Measurements from ENCODE around the gene CFAP410.

CFAP410 gene

DNA sequence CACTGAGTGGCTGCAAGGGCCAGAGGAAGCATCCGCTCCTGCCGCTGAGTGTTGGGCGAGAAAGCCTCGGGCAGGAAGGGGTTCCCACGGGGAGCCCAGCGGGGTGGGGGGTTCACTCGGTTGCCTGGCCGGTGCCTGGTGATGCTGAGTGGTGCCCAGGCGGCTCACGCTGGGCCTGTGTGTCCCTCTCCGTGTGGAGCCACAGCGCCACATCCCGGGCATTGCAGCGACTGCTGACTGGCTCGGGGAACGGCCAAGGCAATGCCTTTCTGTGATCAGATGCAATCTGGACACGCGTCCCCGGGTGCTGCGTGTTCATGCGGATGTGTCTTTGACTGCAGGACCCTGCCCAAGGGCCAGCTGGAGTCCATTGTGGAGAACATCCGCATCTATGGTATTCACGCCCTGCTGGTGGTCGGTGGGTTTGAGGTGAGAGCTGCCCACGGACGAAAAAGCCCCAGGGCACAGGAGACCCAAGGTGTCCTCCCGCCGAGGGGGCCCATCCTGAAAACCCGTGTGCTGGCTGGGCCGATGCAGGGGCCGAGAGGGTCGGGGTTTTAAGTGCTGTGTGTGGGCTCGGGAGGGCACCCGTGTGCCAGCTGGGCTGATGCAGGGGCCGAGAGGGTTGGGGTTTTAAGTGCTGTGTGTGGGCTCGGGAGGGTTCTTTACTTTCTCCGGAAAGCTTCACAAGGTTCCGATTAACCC lies 16.4 kb downstream of the CFAP410 start:
- H3K4me3 ChIP-seq = no peak overlapping the region
- no peak overlapping the region for H3K27ac ChIP-seq

DNA sequence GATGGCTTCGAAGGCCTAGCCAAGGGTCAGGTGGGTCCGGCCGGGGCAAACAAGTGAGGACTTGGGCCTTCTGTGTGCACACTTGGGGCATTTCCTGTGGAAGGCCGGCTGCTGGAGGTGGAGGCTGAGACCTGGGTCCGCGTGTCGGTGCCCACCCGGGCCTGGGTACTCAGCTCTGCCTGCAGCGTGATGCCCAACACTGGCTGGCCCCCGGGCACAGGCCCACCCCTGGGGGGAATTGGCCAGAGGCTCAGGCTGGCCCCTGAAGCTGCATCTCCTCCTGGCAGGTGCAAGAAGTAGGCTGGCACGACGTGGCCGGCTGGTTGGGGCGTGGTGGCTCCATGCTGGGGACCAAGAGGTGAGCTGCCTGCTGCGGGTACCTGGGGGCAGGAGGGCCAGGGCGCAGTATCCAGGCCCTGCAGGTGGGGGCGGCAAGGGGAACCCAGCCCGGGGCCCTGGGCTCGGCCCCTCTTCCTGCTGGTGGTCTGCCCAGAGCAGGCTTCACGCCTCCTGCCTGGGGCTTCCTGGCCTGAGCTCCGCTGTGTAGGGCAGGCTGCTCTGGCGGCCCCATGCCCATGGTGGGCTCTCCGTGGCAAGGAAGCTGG lies 17.2 kb downstream of the CFAP410 start:
- no peak overlapping the region for H3K27ac ChIP-seq
- H3K4me3 ChIP-seq = no peak overlapping the region

DNA sequence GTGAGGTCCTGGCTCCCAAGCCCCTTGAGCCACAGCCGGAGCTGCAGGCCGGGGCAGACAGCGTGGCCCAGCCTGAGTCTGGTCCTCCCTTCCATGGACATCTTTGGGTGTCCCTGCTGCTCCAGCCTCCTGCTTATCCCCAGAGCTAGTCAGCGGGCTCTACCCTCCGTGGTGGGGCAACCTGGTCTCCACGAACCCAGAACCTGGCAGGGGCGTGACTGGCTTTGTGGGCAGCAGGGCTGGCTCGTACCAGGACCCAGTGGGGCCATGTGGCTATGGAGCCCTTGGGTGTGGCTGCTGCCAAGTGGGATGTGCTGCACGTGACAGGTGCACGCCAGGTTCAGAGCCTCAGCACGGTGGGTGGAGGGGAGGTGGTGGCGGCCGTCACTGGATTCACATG lies 18.3 kb downstream of the CFAP410 start:
- H3K4me3 ChIP-seq = no peak overlapping the region
- no peak overlapping the region for H3K27ac ChIP-seq

DNA sequence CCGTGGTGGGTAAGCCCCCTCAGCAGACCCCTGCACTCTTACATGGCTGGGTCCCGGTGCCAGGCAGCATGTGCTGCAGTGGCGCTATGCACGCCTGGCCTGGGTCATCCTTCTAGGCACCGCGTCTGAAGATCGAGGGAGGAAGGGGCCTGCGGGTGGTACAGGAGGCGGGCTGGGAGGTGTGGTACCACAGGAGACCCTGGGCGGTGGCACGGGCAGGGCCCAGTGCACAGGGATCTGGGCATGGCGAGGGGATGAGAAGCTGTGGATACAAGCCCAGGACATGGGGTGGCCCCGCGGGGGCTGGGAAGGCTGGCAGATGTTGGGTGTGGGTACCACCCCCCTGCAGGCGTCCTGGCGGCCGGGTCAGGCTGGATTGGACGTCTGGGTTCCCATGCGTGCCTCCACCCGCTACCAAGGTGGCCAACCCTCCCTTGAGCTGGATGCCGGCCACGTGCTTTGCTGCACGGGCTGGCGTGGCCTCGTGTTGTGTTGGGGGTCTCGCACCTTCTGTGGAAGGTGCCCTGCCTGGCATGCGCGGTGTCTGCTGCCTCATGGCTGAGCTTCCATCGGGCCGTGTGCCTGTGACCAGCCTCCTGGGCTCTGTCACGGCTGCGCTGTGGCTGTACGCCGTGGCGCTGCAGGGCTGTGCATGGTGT lies 19.7 kb downstream of the CFAP410 start:
- Histone ChIP-seq H3K27ac (no peak overlapping the region), H3K4me3 (no peak overlapping the region)

DNA sequence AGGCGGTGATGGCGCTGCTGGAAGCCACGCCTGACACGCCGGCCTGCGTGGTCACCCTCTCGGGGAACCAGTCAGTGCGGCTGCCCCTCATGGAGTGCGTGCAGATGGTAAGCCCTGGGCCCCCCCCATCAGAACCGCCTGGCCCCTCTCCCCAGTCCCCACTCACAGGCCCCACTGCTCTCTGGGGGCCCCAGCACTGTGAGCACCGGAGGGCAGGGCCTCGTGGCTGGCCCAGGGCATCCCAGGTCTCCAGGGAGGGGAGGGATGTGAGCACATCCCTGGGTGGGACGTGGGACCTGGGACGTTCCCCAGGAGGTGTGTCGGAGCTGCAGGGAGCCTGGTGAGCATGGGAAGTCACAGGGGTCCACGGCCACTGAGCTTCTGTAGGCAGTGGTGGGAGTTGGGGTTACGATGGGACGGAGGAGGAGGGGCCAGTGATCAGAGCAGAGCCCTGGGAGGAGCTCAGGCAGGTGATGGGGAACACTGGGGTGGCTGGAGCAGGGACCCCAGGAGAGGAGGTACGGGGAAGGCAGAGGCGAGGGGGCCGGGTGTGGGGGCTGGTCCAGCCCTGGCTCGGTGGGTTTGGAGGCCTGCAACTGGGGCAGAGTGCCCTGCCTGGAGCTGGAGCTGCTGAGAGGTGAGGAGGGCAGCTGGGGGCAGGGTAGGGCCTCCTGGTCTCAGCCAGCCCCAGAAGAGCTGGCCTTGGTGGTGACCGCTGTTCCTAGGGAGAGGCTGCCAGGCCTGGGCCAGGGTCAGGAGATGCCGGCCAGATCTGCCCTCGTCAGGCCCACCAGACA lies 20.5 kb downstream of the CFAP410 start:
- no peak overlapping the region for H3K4me3 ChIP-seq
- no peak overlapping the region for H3K27ac ChIP-seq

DNA sequence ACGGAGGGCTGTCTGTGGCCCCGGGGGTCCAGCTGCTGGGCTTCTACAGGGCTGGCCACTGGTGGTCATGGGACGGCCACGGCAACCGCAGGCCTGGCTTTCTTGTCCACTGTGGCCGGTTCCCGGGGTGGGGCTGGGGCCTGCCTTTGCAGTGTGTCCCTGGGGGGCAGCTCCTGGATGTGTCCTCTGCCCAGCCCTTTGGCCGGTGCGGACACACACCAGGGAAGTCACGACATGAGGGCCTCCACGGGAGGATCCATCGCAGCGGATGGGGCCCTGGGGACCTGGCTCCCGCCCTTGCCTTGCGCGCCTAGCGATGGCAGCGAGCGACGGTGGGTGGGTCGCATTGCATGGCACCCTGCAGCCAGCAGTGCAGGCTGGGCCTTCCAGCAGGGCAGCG lies 21.3 kb downstream of the CFAP410 start:
- no peak overlapping the region for H3K27ac ChIP-seq
- no peak overlapping the region for H3K4me3 ChIP-seq

DNA sequence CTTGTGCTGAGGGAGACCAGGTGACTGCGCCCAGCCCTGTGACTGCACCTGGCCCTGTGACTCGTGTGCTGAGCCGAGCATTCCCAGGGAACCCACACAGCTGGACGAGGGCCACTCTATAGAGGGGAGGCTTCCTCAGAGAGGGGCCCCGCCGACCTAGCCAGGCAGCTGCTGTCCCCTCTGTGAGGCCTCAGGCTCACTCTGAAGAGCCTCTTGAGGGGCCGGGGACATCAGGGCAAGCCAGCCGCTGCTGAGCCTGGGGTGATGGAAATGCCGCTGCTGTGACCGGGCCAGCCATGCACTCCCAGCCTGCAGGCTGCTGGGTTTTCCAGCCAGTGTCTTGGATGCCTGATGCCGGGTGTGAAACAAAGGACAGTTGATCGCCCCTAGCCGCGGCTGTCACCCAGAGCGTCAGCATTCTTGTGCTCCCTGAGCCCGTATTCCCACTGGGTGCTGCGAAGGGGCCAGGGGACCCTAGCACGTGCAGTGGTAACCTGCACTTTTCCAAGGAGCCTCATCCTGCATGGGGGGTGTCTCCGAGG lies 21.9 kb downstream of the CFAP410 start:
- no peak overlapping the region for H3K27ac ChIP-seq
- H3K4me3 ChIP-seq = no peak overlapping the region

DNA sequence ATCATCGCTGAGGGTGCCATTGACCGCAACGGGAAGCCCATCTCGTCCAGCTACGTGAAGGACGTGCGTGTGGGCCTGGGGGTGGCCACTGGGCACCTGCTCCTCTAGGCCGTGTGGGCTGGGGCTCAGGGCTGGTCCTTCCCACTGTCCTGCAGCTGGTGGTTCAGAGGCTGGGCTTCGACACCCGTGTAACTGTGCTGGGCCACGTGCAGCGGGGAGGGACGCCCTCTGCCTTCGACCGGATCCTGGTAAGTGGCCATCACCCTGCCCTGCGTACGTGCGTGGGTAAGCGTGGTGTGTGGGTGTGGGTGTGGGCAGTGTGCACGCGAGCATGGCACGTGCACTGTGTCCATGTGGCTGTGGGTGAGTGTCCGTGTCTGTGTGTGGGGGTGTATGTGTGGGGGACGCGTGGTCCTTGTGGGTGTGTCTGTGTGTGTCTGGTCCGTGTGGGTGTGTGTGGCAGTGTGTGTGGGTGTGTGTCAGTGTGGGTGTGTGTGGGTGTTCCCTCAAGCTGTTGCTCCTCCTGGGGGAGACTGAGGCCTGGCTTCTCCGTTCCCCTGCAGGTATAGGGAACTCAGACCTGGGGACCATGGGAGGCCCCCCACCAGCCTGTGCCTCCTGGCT lies 22.8 kb downstream of the CFAP410 start:
- no peak overlapping the region for H3K27ac ChIP-seq
- no peak overlapping the region for H3K4me3 ChIP-seq

DNA sequence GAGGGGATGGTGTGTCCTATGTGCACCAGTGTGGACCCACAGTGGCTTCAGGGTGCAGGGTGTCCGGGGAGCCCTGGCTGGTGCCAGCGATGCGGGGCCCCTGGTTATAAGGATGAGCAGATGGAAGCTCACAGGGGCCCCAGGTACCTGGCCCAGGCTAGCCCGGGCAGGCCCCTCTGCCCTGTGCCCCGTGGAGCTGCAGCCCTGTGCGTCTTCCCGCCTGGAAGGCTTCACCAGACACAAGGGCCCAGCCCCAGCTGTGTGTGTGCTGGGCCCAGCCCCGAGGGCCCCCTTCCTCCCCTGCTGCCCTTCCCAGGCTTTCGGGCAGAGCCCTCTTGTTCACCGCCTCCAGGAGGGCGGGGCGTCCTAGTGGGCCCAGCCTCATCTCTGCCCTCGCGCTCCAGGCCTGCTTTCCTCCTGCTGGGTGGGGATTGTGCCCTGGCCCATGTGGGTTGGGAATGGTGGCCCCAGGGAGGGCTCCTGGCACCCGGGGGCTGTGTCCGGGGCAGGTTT lies 23.4 kb downstream of the CFAP410 start:
- Histone ChIP-seq H3K4me3 (no peak overlapping the region), H3K27ac (no peak overlapping the region)

DNA sequence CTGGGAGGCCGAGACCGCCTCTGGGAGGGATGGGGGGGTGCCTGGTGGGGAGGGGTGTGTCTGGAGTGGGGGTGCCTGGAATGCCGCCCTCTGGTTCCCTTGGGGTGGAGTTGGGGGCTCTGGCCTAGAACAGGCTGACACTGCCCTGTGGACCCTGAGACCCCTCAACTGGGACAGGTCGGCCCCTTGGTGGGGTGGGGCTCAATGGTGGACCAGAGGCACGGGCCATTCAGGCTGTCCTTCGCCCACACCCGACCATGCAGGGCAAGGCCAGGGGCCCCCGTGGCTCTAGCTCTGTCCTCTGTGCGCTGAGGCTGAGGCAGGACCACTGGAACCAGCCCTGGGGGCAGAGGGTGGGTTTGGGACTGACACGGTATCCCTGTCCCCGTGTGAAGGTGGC lies 24.6 kb downstream of the CFAP410 start:
- Histone ChIP-seq H3K27ac (no peak overlapping the region), H3K4me3 (no peak overlapping the region)

DNA sequence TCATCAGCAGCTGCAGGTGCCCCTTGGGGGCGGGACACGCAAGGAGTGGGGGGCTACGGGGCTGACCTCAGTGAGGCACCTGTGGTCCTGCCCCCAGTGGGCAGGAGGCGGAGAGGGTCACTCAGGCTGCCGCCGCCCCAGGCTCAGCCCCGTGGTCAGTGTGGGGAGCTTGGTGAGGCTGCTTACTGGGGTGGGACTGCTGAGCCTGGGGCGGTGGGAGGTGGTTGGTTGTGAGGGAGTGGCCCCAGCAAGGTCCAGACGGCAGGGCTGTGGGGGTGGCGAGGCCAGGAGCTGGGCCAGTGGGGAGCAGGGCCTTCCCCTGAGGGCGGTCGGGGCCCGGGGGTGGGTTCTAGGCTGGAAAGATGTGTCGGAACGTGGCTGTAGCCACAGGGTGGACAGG lies 25.1 kb downstream of the CFAP410 start:
- Histone ChIP-seq H3K27ac (no peak overlapping the region), H3K4me3 (no peak overlapping the region)

DNA sequence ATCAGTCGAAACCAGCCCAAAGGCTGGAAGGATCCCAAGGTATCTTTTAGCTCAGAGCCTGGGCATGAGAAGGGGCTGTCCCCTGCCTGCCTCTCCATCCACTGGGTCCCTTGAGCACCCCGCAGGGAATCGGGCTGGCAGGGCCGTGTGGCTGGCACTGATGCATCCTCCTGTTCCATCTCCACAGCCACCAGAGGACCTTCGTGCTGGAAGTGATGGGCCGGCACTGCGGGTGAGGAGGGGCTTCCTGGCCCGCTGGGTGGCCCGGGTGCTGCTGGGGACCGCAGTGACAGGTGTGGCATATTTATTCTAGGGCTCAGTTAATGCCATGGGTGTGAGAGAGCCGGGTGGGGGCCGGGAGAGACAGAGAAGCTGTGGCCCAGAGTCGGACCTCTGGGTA lies 25.7 kb downstream of the CFAP410 start:
- H3K27ac ChIP-seq = no peak overlapping the region
- no peak overlapping the region for H3K4me3 ChIP-seq

DNA sequence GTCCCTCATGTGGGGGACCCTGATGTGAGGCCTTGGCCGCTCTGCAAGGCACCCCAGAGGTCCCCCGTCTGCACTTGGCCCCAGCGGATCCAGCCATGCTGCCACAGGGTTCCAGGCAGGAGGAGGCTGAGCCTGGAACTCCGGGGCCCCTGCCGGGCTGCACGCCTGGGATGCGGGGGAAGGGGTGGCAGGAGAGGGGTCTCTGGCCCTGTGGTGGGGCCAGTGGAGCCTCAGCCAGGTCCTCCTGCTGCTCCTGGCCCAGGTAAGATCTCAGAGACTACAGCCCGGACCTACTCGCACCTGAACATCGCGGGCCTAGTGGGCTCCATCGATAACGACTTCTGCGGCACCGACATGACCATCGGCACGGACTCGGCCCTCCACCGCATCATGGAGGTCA lies 26.5 kb downstream of the CFAP410 start:
- no peak overlapping the region for H3K27ac ChIP-seq
- no peak overlapping the region for H3K4me3 ChIP-seq

DNA sequence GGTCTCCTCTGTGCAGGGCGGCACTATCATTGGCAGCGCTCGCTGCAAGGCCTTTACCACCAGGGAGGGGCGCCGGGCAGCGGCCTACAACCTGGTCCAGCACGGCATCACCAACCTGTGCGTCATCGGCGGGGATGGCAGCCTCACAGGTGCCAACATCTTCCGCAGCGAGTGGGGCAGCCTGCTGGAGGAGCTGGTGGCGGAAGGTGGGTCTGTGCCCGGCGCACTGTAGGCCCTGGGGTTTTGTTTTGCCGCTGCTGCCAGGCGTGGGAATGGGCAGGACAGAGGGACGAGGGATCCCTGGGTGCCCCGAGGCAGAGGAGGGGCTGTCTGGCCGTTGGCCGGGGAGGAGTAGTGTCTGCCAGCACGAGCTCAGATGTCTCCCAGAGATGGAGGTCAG lies 27.1 kb downstream of the CFAP410 start:
- Histone ChIP-seq H3K4me3 (no peak overlapping the region), H3K27ac (no peak overlapping the region)

DNA sequence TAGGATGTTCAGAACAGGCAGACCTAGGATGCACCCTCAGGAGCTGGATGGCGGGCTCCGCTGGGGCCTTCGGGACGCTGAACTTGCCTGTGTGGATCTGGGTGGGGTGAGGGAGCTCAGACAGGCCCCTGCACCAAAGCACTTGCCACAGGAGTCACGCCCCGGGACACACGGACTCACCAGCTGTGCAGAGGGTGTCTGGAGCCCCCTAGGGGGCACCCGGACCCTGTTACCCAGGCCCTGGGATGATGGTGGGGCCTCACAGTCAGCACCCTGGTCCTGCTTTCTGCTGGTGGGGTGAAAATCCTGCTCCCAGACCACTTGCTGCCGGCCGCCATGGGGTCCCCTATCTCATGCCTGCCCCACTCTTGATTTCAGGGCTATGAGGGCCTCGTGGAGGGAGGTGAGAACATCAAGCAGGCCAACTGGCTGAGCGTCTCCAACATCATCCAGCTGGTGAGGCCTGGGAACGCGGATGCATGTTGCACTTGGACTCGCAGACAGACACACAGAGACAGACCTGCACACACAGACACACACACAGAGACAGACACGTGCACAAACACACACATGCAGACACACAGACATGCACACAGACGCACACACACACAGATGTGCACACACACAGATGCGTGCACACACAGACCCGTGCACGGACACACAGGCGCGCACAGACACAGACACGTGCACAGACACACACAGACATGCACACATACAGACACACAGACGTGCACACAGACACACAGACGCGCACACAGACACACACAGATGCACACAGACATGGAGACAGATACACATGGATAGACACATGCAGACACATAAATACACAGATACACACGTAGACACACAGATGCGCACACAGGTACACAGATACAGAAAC lies 28.3 kb downstream of the CFAP410 start:
- Histone ChIP-seq H3K4me3 (no peak overlapping the region), H3K27ac (no peak overlapping the region)

DNA sequence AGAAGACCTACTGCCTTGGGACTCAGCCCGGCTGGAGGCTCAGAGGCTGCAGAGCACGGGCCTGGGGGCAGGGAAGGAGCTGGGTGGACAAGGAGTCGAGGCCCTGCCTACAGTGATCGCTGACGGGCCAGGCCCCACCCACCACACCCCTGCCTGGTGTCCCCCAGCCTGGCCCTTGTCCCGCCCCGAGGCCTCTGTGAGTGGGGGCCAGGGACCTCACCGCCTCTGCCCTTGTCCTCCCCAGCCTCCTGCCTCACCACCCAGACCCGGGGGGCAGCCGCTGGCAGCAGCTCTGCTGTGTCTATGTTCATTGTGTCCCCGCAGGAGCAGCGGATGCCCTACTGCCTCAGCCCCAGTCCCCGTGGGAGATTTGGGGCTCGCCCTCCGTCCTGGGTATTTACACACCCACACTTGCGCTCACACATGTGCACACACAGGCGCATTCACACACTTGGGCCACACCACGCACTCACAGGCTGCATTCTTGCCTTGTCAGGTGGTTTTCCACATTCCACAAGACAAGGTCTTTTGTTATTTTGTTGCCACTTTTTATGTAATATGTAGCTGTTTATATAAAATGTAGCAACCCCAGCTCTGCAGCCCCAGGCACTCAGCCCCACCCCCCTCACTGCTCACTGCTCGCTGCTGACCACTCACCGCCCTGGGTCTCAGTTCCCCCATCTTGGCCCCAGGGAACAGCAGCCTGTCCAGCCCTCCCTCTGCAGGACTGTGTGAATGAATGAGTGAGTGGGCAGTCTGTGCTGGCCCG lies 32.1 kb downstream of the CFAP410 start:
- Histone ChIP-seq H3K27ac (peak overlapping the region in 2 of 21 experiments; percentile 21 to 38), H3K4me3 (no peak overlapping the region)

DNA sequence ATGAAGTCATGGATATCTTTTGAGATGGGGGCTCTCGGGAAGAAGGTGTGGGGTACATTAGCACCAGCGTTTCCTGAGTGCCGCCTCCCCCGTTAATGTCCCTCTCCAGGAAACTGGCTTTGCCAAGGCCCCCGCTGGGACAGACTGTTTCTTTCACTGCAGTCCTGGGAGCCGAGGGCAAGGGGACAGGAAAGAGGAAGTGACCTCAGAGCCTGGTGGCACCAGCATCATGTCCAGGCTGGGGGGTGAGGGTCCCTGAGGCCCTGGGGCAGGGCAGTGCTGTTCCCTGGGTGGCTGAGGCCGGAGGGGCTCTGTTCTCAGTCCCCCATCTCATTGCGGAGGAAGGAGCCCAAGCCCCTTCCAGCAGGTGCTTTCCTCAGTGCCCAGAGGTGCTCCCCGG lies 33.5 kb downstream of the CFAP410 start:
- Histone ChIP-seq H3K27ac (peak overlapping the region in 1 of 21 experiments; percentile 17), H3K4me3 (no peak overlapping the region)

DNA sequence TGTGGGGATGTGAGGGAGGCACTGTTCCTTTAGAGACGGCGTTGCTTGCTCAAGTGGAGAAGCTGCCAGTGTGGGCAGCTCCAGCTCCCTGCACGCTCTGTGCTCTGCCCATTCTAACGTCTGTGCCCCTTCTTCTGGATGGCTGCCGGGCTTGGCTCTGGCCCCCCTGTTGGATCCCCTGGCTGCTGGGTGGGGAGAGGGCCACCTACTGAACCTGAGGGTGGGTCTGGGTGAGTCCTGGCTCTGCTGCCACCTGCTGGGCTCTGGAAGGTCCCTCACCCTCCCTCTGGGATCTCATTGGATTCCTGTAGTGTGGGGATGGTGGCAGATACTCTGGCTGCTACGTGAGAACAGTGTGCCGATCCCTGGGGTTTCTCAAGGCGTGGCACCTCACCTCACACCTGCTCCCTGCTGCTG lies 34.3 kb downstream of the CFAP410 start:
- peak overlapping the region in 2 of 21 experiments; percentile 8 to 14 for H3K27ac ChIP-seq
- H3K4me3 ChIP-seq = no peak overlapping the region

Data from skin epidermis (tissue), 12 donors.